Stimulated activated naive CD4-positive, alpha-beta T cell (primary cell): ENCODE measurements around the gene TBRG1.

Experiments
- DNase-seq, 6 experiments: peaks; one replicate each; lab custom pipeline; 2025; lab: John Stamatoyannopoulos, UW

Gene TBRG1

DNA sequence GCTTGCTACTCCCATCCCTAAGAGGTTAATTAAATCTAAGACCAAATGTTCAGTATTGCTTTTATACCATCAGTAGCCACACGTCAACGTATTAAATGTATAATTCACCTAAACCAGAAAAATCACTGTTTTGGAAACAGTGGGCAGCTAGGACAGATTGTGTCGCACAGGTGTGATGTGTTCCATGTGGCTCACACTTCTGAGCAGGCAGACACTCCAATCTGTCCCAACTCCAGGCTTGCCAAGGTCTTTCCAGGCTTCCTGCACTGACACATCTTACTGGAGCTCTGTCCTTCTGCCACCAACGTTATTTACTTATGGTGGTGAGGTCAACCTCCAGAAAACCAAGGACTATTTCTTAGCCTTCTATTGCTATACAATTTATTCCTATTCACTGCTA lies 39.4 kb downstream of the TBRG1 start:
- DNase-seq, result no peak

DNA sequence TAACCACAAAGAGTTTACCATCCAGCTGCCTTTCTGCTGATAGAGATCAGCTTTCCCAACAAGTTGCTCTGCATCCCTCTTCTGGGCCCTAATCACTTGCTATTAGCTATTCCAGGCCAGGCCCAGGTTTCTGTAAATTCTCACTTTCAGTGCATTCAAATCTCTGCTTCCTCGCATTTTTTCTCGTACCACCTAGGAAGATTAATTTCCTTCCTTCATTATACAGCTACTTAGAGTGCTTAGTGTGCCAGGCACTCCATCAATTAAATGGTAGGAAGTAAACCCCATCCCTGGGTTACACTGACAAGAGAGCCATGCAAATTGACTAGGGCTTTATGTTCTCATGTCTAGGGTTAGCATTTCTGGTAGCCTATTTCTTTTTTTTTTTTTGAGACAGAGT lies 41.2 kb downstream of the TBRG1 start:
- DNase-seq, result no peak

DNA sequence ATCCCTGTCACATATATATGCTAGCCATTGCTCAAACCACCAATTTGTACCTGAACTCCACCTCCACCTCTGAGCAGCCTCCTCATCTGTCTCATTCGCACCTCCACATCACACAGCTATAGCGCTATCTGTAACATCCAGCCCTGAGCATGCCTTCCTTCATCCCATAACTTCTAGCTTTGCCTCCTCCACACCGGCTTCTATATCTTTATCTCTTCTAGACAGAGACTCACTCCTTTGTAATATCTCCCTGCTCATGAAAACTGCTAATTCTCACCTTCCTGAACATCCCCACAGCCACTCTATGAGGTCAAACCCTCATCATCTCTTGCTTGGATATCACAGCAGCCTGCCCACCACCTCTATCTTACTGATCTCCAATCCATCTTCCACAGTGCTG lies 44.9 kb downstream of the TBRG1 start:
- no peak for DNase-seq

DNA sequence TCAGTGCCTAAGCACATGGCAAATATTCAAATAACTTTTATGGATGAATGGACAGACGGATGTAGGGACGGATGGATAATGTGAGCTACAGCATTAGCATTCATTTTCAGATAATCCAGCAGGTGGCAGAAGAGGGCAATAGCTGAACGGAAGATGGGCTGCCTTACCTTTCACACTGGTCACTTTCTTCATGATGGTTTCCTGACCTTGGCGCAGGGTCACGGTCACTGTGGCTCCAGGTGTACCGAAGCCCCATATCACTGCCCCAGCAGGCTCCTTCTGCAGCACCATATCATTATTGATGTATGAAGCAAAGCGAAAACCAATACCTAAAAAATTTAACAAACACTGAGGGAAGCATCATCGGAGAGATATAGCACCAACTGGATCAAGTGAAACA lies 46.5 kb downstream of the TBRG1 start:
- DNase-seq, result peak in 5 of 6 experiments; percentile 14 to 71 (median 32)

DNA sequence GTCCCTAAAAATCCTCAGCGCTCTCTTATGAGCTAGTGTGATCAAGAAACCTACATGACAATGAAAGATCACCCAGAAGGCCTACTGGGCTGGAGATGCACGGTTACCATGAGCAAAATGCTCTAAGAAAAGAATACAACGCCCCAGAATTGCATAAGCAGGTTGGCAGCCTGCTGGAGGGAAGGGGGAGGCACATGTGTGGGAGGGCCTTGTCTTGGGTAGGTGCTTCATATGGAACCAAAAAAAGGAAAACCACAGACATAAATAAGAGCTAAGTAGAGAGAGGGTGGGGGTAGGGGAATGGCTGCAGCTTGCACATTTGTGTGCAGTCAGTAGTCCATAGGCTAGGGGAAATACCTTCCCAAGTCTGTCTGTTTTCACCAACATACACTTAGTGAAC lies 48.1 kb downstream of the TBRG1 start:
- peak; percentile 21 to 76 (median 60) for DNase-seq

DNA sequence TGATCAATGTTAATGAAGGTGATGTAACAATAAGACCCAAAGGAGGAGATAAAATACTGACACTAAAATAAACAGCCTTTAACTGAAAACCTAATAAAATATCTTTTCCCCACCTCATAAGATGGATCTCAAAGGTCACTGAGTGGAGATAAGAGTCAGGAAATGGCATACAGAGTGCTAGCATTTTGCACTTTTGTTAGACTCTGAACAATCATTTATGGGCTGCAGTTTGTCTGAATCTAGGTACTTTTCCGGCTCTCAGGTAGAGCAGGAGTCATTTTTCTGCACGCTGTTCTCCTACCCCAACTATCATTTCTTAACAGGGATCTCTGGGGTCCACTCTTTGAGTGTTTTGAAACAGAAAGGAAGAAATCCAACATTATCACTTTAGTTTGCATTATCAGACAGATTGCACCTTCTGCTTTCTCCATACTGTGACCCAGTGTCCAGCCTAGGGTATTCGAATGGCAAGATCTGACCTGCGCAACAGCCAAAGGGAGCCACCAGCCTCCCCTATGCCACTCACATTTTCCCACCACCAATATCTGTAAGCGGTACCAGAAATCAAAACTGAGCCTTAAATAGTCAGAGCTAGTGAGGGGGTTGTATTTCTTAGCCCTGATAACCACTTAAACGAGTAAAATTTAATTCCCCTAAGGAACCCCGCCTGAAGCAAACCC lies 50.0 kb downstream of the TBRG1 start:
- DNase-seq, result no peak

DNA sequence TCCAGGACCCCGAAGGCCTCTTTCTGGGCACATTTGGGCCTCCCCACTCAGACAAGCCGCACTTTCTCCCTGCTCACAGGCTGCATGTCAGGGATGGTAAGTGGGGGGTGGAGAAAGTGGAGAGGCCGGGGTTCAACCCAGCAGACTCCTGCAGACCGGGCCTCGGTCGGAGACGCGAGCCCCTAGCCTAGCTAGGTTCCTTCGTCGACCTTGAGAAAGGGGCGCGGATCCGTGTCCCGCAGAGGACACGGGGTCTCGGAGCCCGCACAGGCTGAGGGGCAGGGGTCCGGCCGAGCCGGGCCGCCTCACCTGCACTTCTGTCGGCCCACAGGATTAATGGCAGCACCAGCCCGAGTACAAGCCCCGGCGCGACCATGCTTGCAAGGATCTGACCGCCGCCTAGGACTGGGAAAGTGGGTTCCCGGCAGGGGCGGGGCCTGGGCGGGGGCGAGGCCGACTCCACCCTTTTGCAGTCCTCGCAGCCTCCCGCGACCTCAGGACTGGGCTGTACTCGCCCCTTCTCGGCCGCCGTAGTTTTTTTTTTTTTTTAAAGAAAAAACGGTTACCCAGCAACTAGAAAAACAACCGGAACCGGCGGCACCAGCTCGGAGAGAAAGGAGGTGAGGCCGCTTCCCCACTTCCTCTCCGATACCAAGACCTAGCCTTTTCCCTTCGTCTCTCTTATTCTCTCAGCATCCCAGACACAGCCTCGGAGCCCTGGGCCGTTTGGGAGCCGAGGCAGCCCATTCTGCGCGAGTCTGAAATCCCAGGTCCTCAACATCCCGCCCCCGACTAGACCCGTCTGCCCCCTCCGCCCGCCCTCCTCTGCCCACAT lies 50.9 kb downstream of the TBRG1 start, which contains the start of the genes SIAE and SPA17:
Gene SIAE (minus strand): TSS at position 407 of the 835 bp plus-strand sequence. CDS start 31 bp downstream, at position 376.
Gene SPA17 (plus strand): TSS at position 572 of the 835 bp plus-strand sequence. CDS start 1,361 bp downstream, outside the sequence.
- peak; percentile 75 to 94 (median 86) for DNase-seq

DNA sequence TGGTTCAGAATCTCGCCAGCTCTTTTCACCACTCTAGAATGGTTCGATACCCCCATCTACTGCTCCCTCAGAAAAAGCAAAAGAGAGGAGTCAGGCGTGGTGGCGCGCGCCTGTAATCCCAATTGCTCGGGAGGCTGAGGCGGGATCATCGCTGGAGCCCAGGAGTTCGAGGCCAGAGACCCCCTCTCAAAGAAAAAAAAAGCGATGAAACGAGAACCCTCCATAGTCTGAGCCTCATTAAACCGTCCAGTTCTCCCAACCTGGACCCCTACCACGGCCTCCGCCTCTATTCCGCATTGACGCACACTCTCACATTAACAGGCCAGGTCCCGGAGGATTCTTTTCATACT lies 51.5 kb downstream of the TBRG1 start:
- DNase-seq, result no peak

DNA sequence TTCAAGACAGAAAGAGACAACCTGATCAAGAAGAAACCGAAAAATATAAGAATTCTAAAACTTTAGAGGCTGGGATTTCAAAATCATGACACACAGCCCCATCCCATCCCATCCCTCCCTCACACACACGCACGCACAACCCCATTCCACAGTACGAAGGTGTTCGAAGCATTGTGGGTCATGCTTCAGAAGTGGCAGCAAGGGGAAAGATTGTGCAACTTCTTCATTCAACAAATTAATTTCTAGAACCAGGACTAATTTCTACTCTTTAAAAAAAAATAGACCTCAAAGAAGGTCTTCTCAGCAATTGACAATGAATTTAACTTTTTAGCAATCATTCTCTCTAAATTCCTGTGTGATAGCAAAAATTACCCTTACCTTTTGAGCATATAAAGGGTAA lies 51.9 kb downstream of the TBRG1 start:
- no peak for DNase-seq

DNA sequence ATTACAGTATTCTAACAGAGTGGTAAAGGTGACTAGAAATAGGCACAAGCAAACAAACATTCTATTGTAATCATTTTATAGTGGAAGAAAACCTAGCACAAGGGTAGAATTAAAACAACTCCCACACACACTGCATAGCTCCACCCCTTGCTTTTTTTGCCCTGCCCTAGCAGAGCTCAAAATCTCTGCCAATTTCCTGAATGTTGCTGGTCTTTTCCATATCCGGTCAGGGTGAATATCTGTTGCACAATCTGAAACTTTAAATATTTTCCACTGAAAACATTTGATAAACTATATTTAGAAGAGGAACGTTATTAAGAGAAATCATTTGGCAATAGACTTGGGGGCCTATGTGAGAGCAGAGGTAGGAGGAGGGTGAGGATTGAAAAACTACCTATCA lies 53.7 kb downstream of the TBRG1 start:
- no peak for DNase-seq

DNA sequence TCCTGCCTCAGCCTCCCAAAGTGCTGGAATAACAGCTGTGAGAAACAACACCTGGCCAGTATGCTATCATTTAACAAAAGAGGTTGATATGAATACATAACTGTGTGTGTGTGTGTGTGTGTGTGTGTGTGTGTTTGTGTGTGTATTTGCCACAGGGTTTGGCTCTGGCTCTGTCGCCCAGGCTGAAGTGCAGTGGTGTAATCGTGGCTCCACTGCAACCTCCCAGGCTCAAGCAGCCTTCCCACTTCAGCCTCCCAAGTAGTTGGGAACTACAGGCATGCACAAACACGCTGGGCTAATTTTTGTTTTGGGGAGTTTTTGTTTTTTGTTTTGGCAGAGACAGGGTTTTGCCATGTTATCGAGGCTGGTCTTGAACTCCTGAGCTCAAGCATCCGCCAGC lies 55.8 kb downstream of the TBRG1 start:
- no peak for DNase-seq

DNA sequence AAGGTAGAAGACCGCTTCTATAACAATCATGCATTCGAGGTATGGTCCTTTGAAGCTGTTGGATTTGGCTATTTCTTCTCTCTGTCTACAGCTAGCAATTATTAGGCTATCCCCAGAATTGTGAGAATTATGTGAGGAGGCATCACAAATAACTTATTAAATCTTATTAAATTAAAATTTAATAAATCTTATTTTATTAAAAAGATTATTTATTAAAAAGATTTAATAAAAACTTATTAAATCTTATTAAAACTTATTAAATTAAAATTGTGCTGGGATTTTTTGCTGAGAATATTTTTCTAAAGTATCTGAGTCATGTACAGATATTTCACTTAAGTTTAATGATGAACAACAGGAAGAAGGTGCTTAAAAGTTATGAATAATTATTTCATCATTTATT lies 58.8 kb downstream of the TBRG1 start:
- no peak for DNase-seq

DNA sequence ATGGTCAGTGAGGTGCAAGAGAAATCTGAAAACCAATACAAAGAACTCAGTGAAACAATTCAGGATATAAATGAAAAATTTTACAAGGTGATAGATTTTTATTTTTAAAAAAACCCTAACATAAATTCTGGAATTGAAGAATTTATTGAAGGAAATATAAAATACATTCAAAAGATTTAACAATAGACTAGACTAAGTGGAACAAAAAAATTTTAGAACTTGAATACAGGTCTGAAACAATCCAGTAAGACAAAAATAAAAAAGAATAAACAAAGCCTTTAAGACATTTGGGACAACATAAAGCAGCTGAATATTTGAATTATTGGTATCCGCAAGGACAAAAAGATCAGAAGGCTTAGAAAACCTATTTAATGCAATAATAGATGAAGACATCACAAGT lies 59.8 kb downstream of the TBRG1 start:
- DNase-seq, result no peak
